Measurements from ENCODE around the gene TMED10.

TMED10 gene

DNA sequence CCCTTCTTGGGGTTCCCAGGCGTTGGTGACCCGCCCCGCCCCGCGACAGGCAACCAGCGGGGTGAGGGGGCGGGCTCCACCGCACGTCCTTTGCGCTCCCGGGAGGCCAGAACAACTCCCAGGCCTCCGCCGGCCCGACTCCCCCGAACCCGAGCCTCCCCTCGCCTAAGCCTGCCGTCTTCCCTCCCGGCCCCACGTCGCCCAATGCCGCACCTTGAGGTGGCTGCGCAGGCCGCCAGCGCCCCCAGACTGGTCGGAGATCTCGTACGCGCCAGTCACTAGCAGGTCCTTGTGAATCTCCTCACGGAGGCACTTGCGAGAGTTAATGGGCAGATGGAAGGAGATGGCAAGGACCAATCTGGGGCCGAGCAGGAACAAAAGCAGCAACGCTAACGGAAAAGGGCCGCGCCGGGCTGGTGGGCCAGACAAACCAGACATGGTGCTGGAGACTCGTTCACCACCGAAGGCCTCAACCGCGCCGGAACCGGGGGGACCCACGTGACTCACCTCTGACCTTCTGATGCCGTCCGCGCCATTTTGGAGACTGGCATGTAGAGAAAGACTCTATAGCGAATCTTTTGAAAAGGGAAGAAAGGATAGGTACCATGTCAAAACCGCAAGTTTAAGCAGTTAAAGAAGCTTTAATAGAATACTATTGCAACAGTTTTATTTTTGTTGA is at the start of gene TMED10:
Gene TMED10, minus strand, starts transcription at position 471 of the 679 bp plus-strand sequence. Its CDS starts 33 bp downstream, at position 438.
- DNase-seq, result peak; percentile 94 to 95

DNA sequence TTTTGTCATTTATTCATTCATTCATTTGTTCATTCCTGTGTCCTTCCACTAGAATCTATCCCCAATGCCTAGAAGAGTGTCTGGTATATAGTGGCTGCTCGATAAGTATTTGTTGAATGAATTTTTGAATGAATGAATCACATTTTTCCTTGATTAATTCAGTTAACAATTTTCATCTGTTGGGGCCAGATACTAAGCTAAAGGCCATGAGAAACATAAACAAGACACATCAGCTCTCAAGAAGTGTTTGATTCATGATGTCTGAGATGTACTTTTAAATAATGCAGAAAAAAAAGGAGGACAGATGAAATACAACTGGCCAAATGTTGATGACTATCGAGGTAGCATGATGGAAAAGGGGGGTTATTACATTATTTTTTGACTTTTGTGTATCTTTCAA is 48.1 kb upstream of the TMED10 start:
- DNase-seq, result no peak

DNA sequence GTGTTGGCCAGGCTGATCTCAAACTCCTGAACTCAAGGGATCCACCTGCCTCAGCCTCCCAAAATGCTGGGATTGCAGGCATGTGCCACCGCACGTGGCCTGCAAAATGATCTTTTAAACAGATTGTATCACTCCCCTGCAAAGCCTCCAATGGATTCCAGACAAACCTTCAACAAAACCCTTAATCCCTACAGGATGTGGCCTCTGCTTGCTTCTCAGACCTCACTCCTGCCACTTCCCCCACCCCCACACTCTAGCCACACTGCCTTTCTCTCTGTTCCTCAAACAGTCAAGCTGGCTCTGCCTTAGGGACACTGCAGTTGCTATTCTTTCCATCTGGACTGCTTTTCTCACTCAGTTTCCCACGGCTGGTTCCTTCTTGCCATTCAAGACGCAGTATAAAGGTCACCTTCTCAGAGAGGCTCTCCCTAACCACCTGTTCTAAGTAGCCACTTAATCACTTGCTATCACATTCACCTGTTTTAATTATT is 47.3 kb upstream of the TMED10 start:
- no peak for DNase-seq

DNA sequence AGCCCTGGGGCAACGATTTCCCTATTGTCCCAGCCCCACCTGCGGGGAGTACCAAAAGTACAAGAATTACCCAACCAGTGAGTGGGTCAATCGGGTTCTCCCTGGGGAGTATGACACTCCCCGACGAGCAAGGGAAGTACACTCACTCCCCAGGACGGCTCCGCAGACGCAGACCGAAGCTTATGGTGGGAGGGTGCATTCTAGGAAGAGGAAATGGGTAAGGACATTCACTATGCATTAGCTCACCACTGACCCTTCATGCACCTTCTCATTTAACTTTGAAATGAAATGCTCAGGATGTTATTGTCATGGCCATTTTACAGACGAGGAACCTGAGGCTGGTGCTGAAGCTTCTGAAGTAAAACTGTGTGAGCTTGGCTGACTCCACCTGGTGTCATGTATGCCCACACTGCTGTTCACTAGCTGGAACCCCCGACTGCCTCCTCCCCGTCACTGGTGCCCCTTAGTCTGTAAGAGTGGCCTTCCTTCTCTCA is 45.8 kb upstream of the TMED10 start:
- DNase-seq, result no peak

DNA sequence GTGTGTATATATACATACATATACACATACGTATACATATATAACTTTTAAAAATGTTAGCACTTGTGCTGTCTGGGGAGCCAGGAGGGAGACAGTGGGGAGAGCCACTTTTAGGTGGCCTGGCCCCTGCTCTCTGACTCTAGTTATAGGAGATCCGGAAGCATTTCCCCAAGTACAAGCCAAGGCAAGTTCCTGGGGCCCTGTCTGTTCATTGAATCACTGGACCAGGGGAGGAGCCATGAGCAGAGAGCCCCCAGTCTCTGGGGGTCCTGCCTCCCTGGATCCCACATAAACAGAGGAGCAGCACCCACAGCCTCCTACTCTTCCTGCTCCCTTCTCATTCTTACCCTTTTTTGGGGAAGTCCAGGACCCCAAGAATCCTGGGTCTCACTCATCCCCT is 45.4 kb upstream of the TMED10 start:
- DNase-seq, result no peak

DNA sequence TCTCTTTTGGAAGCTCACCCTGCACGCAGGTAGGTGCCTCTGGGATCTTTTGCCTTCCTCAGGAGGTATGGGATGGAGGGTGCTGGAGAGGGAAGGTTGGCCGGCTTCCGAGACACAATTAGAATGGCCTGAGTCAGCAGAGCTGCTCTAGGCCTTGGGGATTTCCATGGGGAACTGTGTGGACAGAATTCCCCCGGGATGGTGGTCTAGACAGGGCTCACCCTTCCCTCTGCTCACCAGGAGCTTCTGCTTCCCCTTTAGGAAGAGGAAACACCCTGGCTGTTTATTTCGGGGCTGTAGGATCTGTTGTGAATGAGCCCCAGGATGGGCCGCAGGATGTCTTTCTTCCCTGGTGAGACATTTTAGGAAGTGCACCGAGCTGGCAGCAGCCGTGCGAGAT is 43.7 kb upstream of the TMED10 start:
- no peak for DNase-seq

DNA sequence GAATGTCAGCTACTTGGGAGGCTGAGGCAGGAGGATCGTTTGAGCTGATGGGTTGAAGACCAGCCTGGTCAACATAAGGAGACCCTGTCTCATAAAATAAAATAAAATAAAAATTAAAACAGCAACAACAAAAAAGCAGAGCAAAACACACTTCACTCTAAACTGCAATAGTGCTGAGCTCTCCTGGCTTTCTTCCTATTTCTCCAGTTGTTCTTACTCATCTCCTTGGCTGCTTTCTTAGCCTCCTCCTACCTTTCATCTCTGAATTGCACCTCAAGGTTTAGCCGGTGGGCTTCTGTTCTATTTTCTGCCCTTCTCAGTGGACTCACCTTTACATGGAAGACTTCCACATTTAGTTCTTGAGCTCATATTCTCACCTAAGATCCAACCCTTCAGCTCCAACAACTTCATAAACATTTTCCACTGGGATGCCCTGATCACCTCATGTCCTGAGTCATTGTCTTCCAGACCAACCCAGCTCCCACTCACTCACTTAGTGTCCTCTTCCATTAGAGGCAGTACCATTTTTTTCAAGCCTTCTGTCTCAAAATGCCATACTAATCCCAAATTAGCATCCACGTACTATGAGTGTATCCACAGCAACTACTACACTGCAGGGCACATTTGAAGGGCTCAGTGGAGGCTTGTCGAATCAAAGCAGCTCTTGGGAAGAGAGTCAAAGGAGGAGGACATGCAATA is 41.2 kb upstream of the TMED10 start:
- DNase-seq, result no peak

DNA sequence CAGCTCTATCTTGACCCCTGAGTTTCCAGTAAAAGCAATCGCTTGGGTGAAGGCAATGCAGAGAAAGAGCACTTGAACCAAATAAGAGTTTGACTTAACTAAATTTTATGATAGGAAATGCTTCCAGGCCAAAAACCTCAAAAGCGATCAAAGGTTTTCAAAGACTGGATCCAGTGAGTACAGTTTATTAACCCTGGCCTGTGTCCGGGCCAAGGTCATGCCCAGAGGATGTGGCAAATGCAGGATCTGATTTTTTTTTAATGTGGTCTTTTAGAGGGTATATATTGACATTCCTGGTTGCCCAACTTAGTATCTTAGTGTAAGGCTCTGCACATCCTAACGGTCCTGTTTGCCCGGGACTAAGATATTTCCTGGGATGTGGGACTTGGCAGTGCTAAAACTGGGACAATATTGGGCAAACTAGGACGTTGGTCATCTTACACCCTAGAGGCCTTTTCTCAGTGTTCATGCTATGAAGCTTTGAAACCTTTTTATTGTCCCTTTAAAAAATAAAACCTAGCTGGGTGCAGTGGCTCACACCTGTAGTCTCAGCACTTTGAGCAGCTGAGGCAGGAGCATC is 40.1 kb upstream of the TMED10 start:
- no peak for DNase-seq

DNA sequence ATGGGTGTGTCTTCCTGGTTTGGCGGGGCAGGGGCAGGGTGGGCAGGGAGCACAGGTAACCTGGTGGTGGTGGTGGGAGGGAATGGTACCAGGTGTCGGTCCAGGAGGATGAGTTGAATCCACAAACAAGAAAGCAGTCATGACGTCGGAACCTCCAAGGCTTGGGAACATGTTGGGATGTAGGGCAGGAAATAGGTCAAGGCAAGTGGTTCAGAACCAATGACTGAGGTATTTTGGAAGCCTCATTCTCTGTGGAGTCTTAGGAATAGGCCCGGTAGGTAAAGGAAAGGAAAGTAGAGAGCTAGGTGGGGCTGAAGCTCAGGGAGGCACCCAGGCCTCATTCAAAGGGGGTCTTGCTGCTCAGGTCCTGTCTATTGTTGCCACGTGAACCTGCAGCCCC is 39.1 kb upstream of the TMED10 start:
- no peak for DNase-seq

DNA sequence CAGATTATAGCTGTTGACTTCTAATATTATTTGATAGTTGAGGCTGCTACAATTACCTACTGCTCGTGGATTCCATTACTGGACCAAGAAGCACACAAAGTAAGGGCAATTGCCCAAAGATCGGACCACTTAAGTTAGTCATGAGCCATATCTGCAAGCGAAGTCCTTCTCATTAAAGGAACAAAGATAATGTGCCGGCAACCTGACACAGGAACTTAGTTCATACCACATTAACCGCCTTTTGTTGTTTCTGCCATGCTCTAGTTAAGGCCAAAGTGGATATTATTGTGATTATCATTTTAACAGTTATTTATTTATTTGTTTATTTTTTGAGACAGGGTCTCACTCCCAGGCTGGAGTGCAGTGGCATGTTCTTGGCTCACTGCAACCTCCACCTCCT is 38.1 kb upstream of the TMED10 start:
- DNase-seq, result no peak

DNA sequence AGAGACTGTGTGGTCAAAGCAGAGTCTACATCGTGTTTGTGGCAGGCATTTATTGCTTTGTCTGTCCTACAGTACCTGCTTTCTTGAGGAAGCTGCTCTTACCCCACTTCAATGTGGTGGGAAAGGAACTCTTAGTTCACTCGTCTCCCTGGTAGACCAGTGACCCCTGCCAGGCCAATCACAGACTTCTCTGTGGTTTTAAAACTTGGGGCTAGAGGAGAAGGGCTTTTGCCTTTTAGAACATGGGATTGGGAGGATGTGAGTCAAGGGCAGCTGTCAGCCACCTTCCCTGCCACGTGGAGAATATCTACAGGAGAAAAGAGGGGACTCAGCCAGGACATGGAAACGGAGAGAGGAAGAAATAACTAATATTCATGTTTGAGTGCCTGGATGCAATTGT is 36.8 kb upstream of the TMED10 start:
- DNase-seq, result no peak

DNA sequence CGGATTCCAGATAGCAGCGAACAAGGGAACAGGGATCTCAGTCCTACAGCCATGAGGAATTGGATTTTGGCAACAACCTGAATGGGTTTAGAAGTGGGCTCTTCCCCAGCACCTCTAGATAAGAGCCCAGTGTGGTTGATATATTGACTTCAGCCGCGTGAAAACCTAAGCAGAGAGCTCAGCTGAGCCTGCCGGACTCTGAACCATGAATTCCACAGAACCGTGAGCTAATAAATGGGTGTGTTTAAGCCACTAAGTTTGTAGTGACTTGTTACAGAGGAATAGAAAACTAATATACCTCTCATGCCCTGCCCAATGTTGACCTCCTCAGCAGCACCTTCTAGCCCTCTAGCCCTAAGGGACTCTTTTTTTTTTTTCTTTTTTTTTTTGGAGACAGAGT is 32.4 kb upstream of the TMED10 start:
- DNase-seq, result no peak

DNA sequence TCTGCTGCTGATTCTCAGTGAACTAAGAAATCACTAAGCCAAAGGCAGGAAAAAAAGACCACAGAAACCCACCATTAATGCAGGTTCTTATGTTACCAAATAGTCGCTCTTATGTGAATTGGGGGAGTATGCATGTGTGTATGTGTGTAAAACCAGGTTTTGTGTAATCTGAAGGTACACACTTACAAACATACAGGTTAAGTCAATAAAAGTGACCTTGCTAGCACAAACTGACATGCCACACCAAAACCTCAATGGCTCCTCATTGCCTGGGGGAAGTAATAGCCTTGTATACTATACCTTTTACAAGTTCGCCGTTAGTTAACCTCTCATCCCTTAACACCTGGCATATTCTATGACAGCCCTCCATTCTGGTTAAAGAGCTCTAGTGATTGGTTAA is 29.8 kb upstream of the TMED10 start:
- DNase-seq, result no peak

DNA sequence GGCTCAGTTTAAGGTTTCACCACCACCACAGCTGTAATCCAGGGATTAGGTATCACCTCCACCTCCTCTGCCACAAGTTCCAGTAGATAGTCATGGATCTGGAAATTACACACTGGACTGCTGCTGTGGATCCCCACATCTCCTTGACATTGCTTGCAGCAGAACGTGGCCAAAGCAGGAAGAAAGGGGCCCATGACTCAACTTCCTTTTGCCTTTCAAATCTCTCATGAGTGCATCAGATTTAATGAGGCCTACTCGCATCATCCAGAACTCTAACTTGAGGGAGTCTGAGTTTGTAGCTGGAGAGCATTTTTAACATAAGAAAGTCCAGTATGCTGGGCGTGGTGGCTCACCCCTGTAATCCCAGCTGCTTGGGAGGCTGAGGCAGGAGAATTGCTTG is 29.2 kb upstream of the TMED10 start:
- peak; percentile 26 to 36 for DNase-seq

DNA sequence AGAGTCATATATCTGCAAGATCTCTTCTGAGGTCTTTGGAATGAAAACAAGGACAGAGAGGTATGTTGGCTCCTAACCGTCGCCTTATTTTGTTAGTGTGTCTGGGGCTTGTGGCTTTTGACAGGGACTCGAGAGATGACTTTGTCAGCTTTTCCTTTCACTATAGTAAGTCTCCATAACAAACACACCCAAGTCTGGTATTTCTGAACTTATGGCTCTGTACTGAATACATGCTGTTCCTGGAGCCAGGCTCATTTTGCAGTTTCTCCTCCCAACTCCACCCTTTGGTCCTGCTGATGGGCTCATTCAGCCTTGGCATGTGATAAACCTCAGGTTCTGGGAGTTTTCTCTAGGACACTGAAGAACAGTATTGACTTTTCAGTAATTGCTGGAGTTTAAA is 27.7 kb upstream of the TMED10 start:
- DNase-seq, result no peak

DNA sequence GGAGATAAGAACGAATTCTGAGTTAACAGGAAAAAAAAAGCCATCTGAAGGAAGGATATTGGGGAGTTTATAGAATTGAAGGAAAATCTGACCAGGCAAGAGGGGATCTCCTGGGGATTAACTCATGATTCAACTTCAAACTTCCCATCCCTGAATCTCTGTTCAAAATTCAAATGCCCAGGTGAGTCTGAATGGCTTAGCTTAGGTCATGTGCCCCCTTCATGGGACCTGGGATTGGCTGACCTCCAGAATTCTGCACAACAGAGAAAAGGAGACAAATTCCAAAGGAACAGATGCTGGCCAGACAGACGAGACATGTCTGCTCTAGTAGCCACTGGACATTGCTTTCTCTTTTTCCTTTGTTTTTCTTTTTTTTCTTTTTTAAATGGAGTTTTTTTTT is 26.2 kb upstream of the TMED10 start:
- DNase-seq, result no peak

DNA sequence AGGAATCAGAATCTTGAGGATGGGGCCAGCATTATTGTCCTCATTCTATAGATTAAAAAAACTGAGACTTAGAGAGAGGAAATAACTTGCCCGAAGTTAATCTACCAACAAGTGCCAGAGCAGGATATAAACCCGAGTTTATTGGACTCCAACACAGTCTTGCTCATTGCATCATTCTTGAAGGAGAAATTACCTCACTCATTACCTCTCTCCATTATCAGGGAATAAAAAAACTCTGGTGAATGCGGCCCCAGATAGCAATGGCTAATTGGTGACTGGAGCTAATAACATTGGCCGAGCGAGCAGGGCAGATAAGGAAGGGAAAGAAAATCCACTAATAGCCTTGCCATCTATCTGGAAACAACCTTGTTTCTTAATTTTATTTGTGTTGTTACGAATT is 24.7 kb upstream of the TMED10 start:
- DNase-seq, result no peak

DNA sequence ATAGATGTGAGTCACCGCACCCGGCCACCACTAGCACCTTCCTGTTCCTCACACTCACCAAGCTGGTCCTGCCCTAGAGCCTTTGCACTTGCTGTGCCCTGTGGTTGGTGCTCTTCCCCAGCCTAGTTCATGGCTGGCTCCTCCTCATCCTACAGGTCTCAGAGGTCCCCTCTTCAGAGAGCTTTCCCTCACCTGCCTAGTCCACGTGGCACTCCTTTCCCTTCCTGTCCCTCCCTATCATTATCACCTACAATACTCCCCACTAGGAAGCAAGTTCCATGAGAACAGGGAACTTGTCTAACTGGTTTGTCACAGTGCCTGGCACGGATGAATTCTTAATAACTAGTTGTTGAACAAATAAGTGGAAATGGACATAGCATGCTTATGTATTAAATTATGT is 24.0 kb upstream of the TMED10 start:
- no peak for DNase-seq

DNA sequence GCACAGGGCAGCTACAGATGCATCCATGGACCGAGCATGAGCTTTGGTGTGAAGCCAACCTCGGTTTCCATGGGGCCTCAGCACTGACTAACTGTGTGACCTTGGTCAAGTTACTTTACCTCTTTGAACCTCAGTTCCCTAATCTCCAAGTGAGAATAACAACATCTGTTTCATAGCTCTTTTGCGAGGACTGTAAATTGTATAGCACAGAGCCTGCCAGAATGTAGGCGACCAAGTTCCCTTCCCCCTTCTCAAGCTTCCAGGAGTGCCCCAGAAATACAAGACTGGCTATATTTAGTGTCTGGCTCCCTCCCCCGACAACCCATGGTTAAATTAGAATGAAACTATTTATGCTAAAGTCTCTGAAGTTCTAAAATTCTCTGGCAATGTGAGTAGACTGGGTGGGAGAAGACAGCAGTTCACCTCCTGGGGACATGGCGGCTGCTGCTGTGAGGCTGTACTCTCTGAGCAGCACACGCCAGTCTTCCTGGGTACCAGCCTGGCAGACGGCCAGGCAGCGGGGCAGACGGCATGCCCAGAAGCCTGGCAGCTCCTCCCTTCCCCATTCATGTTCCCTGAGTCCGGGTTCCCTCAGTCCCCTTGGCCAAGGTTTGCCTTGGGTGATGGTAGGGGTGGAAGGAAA is 22.0 kb upstream of the TMED10 start:
- no peak for DNase-seq

DNA sequence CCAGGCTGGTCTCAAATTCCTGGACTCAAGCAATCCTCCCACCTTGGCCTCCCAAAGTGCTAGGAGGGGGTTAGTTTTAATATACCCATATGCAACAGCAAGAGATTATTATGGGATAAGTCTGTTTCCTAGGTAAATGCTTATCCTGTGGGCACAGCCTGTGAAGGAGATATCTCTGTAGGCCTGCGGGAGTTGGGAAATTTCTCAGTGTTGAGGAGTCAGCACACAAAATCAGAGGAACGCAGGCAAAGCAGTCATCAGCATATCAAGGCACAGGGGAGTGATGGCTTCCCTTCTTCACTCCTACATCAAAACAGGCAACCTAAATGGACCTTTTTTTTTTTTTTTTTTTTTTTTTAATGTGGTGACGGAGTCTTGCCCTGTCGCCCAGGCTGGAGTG is 20.9 kb upstream of the TMED10 start:
- no peak for DNase-seq

DNA sequence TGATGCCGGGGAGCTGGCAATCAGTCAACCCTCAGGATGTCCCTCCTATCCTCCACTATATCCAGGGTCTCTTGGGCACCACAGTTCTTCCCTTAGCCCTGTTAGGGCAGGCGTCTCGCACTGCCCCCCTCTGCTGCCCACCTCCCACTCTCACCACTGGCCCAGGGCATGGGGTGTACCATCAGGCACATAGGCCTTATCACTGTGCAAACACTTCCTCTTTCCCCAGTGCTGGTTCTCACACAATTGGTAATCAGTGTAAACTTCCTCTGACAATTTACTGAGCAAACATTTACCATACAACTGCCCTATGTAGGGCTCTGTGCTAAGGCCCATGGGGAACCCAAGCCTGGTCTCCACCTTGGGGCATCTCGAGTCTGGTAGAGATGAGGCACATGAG is 20.1 kb upstream of the TMED10 start:
- DNase-seq, result no peak

DNA sequence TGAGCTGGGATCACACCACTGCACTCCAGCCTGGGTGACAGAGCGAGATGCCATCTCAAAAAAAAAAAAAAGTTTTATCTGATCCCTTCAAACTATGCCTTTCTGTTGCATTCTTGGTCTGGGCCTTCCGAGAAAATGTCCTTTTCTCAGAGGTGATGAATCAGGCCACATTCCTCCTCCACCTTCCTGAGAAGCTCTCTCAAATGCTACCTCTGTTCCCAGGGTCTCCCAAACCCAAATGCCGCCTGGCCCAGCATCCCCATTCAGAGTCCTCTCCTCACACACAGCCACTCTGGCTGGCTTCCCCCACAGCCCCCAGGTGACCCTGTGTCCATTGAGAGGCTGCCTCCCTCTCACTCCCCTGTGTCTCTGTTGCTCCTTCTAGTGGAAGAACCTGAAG is 19.7 kb upstream of the TMED10 start:
- DNase-seq, result no peak

DNA sequence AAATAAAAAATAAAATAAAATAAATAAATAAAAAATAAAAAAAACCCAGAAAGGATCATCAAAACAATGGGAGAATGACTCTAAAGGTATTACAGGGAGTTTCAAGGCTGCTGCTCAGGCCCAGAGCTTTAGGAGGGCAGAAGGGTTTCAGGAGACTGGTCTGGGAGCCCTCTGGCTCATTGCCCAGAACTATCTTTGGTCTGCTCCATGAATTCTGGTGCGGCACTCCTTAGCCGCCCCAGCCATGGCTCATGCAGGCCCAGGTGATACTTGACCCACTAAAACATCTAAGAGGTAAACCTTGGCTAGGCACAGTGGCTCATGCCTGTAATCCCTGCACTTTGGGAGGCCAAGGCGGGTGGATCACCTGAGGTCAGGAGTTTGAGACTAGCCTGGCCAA is 14.7 kb upstream of the TMED10 start:
- DNase-seq, result no peak

DNA sequence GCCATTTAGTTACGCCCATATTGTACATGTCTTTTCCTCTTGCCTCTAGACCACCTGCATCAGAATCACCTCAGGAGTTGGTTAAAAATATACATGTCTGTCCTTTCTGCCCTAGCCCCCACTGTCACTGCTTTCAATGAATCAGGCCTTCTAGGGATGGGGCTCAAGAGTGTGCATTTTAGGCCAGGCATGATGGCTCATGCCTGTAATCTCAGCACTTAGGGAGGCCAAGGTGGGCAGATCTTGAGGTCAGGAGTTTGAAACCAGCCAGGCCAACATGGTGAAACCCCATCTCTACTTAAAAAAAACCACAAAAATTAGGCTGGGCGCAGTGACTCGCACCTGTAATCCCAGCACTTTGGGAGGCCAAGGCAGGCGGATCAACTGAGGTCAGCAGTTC is 13.6 kb upstream of the TMED10 start:
- no peak for DNase-seq

All from activated T-cell treated with anti-CD3 and anti-CD28 coated beads, Interleukin-2, amount 50 U/mL, for 48 hours (primary cell).